Measurements from ENCODE around the gene CDON. TPM values are rescaled to one million over a fixed set of nuclear protein-coding genes. Genes with fewer than 3 reads are reported as not detected.

CDON gene
- total RNA-seq, 2 donors from 2014 or later: 10.4 to 17.7 TPM

- H3K27me3 ChIP-seq (replicated peaks; ENCODE audit: insufficient read depth): no peaks in the 10 kb centered on the region
- H3K4me1 ChIP-seq (ENCODE audit: control insufficient read depth in 1 of 2, low read depth in 2 of 2): no peaks in the 10 kb centered on the region
- DNase-seq (ENCODE audit: low spot score) (no peak), ATAC-seq (ENCODE audit: insufficient number of reproducible peaks, low FRiP score, low read depth) (no peak)
- no peak for TF ChIP-seq CTCF (IDR thresholded peaks at IDR 0.05)
- no peak overlapping the region for H3K27ac ChIP-seq
- H3K36me3 ChIP-seq: no peaks in the 10 kb centered on the region
- no peaks in the 10 kb centered on the region for H3K9me3 ChIP-seq
- no peak overlapping the region for H3K4me3 ChIP-seq
Measured at GRCh38 chr11:125935618-125936199, 127.0 kb downstream of the CDON start.

DNA sequence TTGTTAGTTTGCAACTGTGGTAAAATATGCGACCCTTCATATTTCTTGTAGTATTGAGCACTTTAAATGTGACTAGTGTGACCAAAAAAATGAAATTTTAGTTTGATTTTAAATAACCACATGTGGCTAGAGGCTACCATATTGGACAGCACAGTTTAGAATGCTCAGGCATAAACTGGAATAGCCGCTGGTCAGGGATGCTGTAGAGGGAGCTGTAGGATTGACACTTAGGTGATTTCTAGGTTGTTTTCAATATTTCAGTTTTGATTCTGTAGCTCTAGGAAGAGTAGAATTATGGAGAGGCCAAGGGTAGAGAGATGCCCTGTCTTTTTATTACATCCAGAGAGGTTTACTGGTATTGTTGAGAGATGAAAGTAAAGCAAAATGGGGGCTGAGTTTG lies 127.6 kb downstream of the CDON start:
- H3K9me3 ChIP-seq: no peaks in the 10 kb centered on the region
- no peaks in the 10 kb centered on the region for H3K36me3 ChIP-seq
- ATAC-seq (ENCODE audit: insufficient number of reproducible peaks, low FRiP score, low read depth): no peak
- no peak for TF ChIP-seq CTCF (IDR thresholded peaks at IDR 0.05)
- H3K27me3 ChIP-seq (replicated peaks; ENCODE audit: insufficient read depth): no peaks in the 10 kb centered on the region
- H3K4me3 ChIP-seq: no peak overlapping the region
- no peak for DNase-seq (ENCODE audit: low spot score)
- H3K4me1 ChIP-seq (ENCODE audit: control insufficient read depth in 1 of 2, low read depth in 2 of 2): no peaks in the 10 kb centered on the region
- no peak overlapping the region for H3K27ac ChIP-seq

- Histone ChIP-seq H3K27ac (no peak overlapping the region), H3K36me3 (no peaks in the 10 kb centered on the region), H3K9me3 (no peaks in the 10 kb centered on the region), H3K4me3 (no peak overlapping the region), H3K4me1 (ENCODE audit: control insufficient read depth in 1 of 2, low read depth in 2 of 2) (no peaks in the 10 kb centered on the region), H3K27me3 (replicated peaks; ENCODE audit: insufficient read depth) (no peaks in the 10 kb centered on the region)
- TF ChIP-seq CTCF (IDR thresholded peaks at IDR 0.05): no peak
- no peak for DNase-seq (ENCODE audit: low spot score)
- ATAC-seq (ENCODE audit: insufficient number of reproducible peaks, low FRiP score, low read depth): no peak
Measured at GRCh38 chr11:125934473-125934872, 128.2 kb downstream of the CDON start.

DNA sequence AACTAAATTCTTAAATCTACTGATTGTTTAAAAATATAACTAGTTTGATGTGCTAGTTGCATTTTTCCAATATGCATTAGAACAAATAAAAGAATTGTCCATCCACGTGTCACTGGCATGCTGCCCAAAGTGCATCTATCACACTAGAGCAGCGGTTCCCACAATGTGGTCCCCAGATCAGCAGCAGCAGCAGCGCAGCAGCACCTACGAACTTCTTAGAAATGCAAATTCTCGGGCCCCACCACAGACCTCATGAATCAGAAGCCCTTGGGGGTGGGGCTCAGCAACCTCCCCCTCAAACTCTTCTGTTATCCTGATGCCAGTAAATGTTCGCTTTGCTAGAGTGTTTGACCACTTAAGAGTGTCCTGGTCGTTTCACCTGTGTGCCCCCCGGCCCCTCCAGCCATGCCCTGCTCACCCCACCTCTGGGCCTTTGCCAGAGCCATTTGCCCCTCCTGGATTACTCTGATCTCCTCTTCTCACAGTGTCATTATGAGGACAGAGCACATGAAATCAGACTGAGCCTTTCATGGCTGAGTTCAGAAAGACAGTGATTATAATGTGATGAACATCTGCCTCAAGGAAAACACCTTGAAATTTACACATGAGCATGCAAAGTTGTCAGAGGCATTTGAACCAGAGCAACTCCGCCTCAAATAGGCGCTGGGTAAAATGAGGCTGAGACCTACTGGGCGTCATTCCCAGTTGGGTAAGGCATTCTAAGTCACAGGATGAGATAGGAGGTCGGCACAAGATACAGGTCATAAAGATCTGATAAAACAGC lies 129.4 kb downstream of the CDON start:
- no peak for TF ChIP-seq CTCF (IDR thresholded peaks at IDR 0.05)
- Histone ChIP-seq H3K9me3 (no peaks in the 10 kb centered on the region), H3K27me3 (replicated peaks; ENCODE audit: insufficient read depth) (no peaks in the 10 kb centered on the region), H3K4me3 (no peak overlapping the region), H3K36me3 (no peaks in the 10 kb centered on the region), H3K27ac (no peak overlapping the region), H3K4me1 (ENCODE audit: control insufficient read depth in 1 of 2, low read depth in 2 of 2) (no peaks in the 10 kb centered on the region)
- ATAC-seq (ENCODE audit: insufficient number of reproducible peaks, low FRiP score, low read depth) (no peak), DNase-seq (ENCODE audit: low spot score) (no peak)

GRCh38 chr11:125932301-125932700 lies 130.4 kb downstream of the CDON start:
- H3K4me3 ChIP-seq: no peak overlapping the region
- H3K27me3 ChIP-seq (replicated peaks; ENCODE audit: insufficient read depth): no peaks in the 10 kb centered on the region
- no peaks in the 10 kb centered on the region for H3K36me3 ChIP-seq
- H3K9me3 ChIP-seq: no peaks in the 10 kb centered on the region
- H3K27ac ChIP-seq: no peak overlapping the region
- DNase-seq (ENCODE audit: low spot score) (no peak), ATAC-seq (ENCODE audit: insufficient number of reproducible peaks, low FRiP score, low read depth) (no peak)
- no peaks in the 10 kb centered on the region for H3K4me1 ChIP-seq (ENCODE audit: control insufficient read depth in 1 of 2, low read depth in 2 of 2)
- no peak for TF ChIP-seq CTCF (IDR thresholded peaks at IDR 0.05)
